Activated gamma-delta T cell treated with Interleukin-2 at 50 U/mL for 16 hours (primary cell): ENCODE measurements around the gene TENM3.
"Not testable (repeated sequence)": the region's sequence is repeated elsewhere in the genome, so short reads cannot be mapped to it uniquely, and the experiment has no call there.

Experiments
- DNase-seq: peaks from one replicate; pipeline ENCODE4 v3.0.0-alpha.2; 2020

TENM3 gene

GRCh38 chr4:182344968-182345367 is 101.8 kb downstream of the TENM3 start:
- no peak for DNase-seq

GRCh38 chr4:182346250-182346649 is 103.0 kb downstream of the TENM3 start:
- DNase-seq: no peak

GRCh38 chr4:182346675-182347375 is 103.6 kb downstream of the TENM3 start:
- DNase-seq: no peak

GRCh38 chr4:182348779-182349326 is 105.7 kb downstream of the TENM3 start:
- DNase-seq: no peak

- DNase-seq: no peak
These were observed 106.8 kb downstream of the TENM3 start for GRCh38 chr4:182350041-182350440.

- DNase-seq: no peak
These were observed 108.3 kb downstream of the TENM3 start for GRCh38 chr4:182351485-182351884.

- DNase-seq: no peak
These were observed 110.9 kb downstream of the TENM3 start for GRCh38 chr4:182354106-182354505.

- DNase-seq: no peak
These were observed 111.7 kb downstream of the TENM3 start for GRCh38 chr4:182354867-182355266.

- no peak for DNase-seq
These were observed 124.0 kb downstream of the TENM3 start for GRCh38 chr4:182367153-182367552.

GRCh38 chr4:182369211-182369610 is 126.0 kb downstream of the TENM3 start:
- no peak for DNase-seq

GRCh38 chr4:182370491-182370890 is 127.3 kb downstream of the TENM3 start:
- no peak for DNase-seq

- DNase-seq: no peak
These were observed 137.6 kb downstream of the TENM3 start for GRCh38 chr4:182380771-182381181.

- DNase-seq: no peak
These were observed 139.7 kb downstream of the TENM3 start for GRCh38 chr4:182382941-182383340.

- no peak for DNase-seq
These were observed 141.5 kb downstream of the TENM3 start for GRCh38 chr4:182384631-182385091.

- no peak for DNase-seq
These were observed 142.7 kb downstream of the TENM3 start for GRCh38 chr4:182385897-182386296.

- DNase-seq: not testable (repeated sequence)
These were observed 143.4 kb downstream of the TENM3 start for GRCh38 chr4:182386576-182386975.

GRCh38 chr4:182391111-182391684 is 148.0 kb downstream of the TENM3 start:
- DNase-seq: no peak

GRCh38 chr4:182394181-182394580 is 151.0 kb downstream of the TENM3 start:
- no peak for DNase-seq

- no peak for DNase-seq
These were observed 156.9 kb downstream of the TENM3 start for GRCh38 chr4:182400081-182400480.

GRCh38 chr4:182400790-182401189 is 157.6 kb downstream of the TENM3 start:
- DNase-seq: no peak

- DNase-seq: no peak
These were observed 161.2 kb downstream of the TENM3 start for GRCh38 chr4:182404376-182404775.

- no peak for DNase-seq
These were observed 161.9 kb downstream of the TENM3 start for GRCh38 chr4:182405087-182405486.

- DNase-seq: no peak
These were observed 166.1 kb downstream of the TENM3 start for GRCh38 chr4:182409271-182409670.

GRCh38 chr4:182411391-182411790 is 168.2 kb downstream of the TENM3 start:
- DNase-seq: no peak
